ENCODE results near the gene PIEZO1.

Gene PIEZO1

GRCh38 chr16:88690341-88691128 lies 94.5 kb downstream of the PIEZO1 start:
- H3K4me3 ChIP-seq (ENCODE audit: low read length): no peak overlapping the region
- TF ChIP-seq ZNF274 (IDR thresholded peaks at IDR 0.05; ENCODE audit: low read depth, low read length): no peak

DNA sequence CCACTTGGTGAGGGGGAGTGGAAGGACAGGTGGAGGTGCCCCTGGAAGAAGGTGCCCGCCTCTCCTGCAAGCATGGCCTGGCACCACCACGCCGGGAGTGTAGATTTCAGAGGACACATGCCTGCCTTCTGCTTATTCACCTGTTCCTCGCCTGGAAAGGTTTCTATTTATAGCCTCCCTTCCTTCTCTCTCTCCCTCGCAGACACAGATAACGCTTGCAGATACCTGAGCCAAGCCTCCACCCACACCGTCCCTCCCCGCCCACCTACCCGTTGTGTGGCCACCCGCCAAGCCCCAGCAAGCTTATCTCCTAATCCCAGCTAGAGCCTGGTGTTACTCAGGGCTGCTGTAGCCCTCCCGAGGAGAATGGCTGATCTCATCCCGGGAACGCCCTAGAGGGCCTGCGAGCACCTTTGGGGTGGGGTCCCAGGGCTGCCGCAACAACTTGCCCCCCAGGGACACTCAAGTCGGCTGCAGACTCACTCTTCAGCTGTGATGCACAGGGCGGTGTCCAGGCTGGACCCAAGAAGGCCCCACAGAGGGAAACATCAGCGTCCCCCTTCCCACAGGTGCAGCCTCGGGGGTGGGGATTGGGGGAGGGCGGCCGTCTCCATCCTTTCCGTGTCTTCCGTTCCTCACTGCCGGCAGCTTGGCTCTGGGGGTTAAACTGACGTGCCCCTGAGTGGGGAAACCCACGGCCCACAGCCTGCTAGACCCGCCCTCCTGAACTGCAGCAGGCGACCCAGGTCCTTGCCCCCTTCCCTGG lies 96.8 kb downstream of the PIEZO1 start:
- TF ChIP-seq ZNF274 (IDR thresholded peaks at IDR 0.05; ENCODE audit: low read depth, low read length): no peak
- H3K4me3 ChIP-seq (ENCODE audit: low read length): no peak overlapping the region

- TF ChIP-seq ZNF274 (IDR thresholded peaks at IDR 0.05; ENCODE audit: low read depth, low read length): no peak
- no peak overlapping the region for H3K4me3 ChIP-seq (ENCODE audit: low read length)
Observed at GRCh38 chr16:88687676-88688012, 97.4 kb downstream of the PIEZO1 start.

GRCh38 chr16:88687254-88687576 lies 97.8 kb downstream of the PIEZO1 start:
- TF ChIP-seq ZNF274 (IDR thresholded peaks at IDR 0.05; ENCODE audit: low read depth, low read length): no peak

GRCh38 chr16:88686439-88687253 lies 98.4 kb downstream of the PIEZO1 start, which contains the start of gene SNAI3:
SNAI3 (minus strand) TSS chr16:88686507; CDS start chr16:88686406, 101 bp downstream.
- peak within 1 kb of the TSS; percentile 72 for H3K4me3 ChIP-seq (ENCODE audit: low read length)
- TF ChIP-seq ZNF274 (IDR thresholded peaks at IDR 0.05; ENCODE audit: low read depth, low read length): no peak

More at GRCh38 chr16:88687254-88687576, 97.8 kb downstream of the PIEZO1 start:
- no peak overlapping the region for H3K4me3 ChIP-seq (ENCODE audit: low read length)

DNA sequence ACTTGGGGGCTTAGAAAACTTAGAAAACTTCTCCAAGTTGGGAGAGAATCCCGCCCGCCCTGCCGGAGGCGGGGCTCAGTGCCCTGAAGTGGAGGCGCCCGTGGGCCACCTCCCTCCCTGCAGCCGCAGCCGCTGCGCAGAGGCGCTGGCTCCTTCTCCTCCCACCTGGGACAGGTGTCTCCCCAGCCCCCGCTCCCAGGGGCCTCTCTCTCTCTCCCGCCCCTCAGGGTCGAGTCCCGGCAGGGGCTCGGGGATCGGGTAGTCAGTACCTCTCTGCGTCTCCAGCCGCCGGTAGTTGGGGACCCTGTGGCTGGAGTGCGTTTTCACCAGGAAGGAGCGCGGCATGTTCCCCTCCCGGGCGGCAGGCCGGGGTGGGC lies 99.0 kb downstream of the PIEZO1 start:
- TF ChIP-seq ZNF274 (IDR thresholded peaks at IDR 0.05; ENCODE audit: low read depth, low read length): no peak
- peak overlapping the region; percentile 72 for H3K4me3 ChIP-seq (ENCODE audit: low read length)

GRCh38 chr16:88685156-88686061 lies 99.6 kb downstream of the PIEZO1 start:
- no peak for TF ChIP-seq ZNF274 (IDR thresholded peaks at IDR 0.05; ENCODE audit: low read depth, low read length)

DNA sequence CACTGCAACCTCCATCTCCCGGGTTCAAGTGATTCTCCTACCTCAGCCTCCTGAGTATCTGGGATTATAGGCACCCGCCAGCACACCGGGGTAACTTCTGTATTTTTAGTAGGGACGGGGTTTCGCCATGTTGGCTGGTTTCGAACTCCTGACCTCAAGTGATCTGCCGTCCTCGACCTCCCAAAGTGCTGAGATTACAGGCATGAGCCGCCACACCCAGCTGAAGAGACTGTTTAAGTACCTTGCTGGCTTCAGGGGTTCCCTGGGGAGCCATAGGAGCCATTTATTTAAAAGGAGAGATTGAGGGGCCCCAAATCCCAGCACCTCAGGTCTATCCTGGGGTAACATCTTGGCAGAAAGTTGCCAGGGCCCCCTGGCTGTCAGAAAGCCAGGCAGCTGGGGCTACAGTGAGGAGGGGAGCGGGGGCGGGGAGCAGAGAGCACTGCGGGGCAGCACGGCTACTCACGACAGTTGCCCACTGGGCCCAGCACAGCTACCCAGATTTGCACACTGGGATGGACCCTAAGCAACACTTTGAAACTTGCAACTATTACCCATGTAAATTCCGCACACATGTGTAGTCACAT lies 100.4 kb downstream of the PIEZO1 start:
- TF ChIP-seq ZNF274 (IDR thresholded peaks at IDR 0.05; ENCODE audit: low read depth, low read length): no peak
- H3K4me3 ChIP-seq (ENCODE audit: low read length): no peak overlapping the region

More at GRCh38 chr16:88685156-88686061, 99.6 kb downstream of the PIEZO1 start:
- H3K4me3 ChIP-seq (ENCODE audit: low read length): peak overlapping the region; percentile 72

- H3K4me3 ChIP-seq (ENCODE audit: low read length): peak overlapping the region; percentile 2; the same call in 1 of the 2 replicates
- no peak for TF ChIP-seq ZNF274 (IDR thresholded peaks at IDR 0.05; ENCODE audit: low read depth, low read length)
Observed at GRCh38 chr16:88681709-88682451, 103.1 kb downstream of the PIEZO1 start.

DNA sequence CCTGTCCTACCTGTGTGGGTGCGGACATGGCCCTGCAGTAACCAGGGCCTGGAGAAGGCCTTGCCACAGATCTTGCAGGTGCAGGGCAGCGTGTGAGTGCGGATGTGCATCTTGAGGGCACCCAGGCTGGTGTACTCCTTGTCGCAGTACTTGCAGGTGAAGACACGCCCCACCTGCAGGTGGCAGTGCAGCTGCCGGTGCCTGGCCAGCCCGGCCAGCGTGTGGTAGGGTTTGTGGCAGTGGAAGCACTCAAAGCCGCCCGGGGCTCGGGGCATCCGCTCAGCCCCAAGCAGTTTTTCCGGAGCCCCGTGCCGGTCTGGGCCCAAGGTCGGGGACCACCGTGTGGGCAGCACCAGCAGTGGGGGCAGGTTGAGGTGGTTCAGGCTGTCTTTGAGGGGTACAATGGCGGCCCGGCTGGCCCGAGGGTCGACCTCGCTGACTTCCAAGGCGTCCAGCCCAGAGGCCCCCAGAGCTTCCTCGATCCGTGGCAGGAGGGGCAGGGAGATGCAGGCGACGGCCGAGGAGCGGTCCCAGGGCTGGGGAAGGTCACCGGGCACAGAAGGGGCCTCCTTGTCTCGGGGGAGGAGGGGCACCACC lies 103.8 kb downstream of the PIEZO1 start:
- H3K4me3 ChIP-seq (ENCODE audit: low read length): peak overlapping the region; percentile 2; the same call in 1 of the 2 replicates
- no peak for TF ChIP-seq ZNF274 (IDR thresholded peaks at IDR 0.05; ENCODE audit: low read depth, low read length)

DNA sequence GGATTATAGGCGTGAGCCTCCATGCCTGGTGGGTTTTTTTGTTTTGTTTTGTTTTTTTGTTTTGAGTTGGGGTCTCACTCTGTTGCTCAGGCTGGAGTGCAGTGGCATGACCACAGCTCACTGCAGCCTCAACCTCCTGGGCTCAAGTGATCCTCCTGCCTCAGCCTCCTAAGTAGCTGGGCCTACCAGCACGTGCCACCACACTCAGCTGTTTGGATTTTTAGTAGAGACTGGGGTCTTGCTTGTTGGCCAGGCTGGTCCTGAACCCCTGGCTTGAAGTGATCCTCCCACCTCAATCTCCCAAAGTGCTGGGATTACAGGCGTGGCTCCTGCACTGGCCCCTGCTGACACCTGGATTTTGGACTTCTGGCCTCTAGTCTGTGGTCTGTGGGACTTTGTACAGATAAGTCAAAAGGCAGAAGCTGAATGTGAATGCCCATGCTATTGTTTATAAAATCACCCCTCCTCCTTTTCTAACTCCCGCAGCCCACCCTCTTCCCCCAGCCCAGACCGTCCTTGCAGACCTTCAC lies 104.4 kb downstream of the PIEZO1 start:
- TF ChIP-seq ZNF274 (IDR thresholded peaks at IDR 0.05; ENCODE audit: low read depth, low read length): no peak
- no peak overlapping the region for H3K4me3 ChIP-seq (ENCODE audit: low read length)
